ENCODE measurements around the gene ASIC3. TPM values are rescaled to one million over a fixed set of nuclear protein-coding genes. Genes with fewer than 3 reads are reported as not detected.

Gene ASIC3
- total and polyA plus RNA-seq, 4 donors: 0.37 to 3.9 (median 2.4) TPM

DNA sequence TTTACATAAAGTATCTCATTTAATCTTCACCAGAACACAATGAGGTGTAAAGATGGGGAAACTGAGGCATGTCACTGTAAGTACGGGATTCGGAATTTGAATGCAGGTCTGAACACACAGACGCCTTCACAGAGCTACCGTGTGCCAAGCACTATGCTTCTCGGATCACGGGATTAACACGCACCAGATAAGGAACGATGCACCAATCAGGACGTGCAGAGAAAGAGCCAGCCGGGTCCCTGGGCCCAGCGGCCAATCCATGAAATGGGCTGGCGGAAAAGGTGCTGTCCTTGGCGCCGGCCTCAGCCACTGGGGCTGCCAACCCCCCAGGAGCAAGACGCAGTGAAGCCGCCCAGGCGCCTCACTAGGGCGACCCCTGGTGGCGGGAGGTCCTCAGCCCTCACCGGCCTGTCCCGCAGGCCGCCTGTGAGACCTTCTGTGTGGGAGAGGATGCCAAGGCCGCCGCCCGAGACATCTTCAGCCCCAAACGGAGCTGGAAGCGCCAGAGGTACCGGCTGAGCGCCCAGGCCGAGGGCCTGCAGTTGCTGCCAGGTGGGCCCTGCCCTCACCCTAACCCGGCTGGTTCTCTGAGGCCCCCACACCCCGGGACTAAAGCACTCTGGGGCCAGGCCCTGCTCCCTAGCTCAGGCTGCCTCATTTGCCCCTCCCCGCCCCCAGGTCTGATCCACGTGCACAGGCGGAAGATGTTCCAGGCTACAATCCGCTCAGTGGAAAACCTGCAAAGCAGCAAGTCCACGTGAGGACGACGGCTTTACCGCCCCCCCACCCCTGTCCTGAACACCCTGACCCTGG, 39.6 kb upstream of the ASIC3 start:
- TF ChIP-seq, protein P1, sequence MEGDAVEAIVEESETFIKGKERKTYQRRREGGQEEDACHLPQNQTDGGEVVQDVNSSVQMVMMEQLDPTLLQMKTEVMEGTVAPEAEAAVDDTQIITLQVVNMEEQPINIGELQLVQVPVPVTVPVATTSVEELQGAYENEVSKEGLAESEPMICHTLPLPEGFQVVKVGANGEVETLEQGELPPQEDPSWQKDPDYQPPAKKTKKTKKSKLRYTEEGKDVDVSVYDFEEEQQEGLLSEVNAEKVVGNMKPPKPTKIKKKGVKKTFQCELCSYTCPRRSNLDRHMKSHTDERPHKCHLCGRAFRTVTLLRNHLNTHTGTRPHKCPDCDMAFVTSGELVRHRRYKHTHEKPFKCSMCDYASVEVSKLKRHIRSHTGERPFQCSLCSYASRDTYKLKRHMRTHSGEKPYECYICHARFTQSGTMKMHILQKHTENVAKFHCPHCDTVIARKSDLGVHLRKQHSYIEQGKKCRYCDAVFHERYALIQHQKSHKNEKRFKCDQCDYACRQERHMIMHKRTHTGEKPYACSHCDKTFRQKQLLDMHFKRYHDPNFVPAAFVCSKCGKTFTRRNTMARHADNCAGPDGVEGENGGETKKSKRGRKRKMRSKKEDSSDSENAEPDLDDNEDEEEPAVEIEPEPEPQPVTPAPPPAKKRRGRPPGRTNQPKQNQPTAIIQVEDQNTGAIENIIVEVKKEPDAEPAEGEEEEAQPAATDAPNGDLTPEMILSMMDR (IDR thresholded peaks at IDR 0.05; ENCODE audit: control extremely low read depth, extremely low read depth): no peak
- DNase-seq (peak in 2 of 3 donors; percentile 63 to 66), ATAC-seq (ENCODE audit: insufficient read depth, low FRiP score) (peak; percentile 27)
- Histone ChIP-seq H3K4me1 (ENCODE audit: control insufficient read depth in 5 of 5, insufficient read depth in 5 of 5, low read length in 5 of 5) (peaks cover 0 to 36% (median 27%) of the 10 kb centered on the region in 5 donors), H3K27me3 (ENCODE audit: control insufficient read depth in 3 of 3, insufficient read depth in 3 of 3, low read length in 2 of 3) (no peaks in the 10 kb centered on the region), H3K36me3 (ENCODE audit: control insufficient read depth in 4 of 4, insufficient read depth in 4 of 4, low read length in 4 of 4) (peaks cover 0 to 7% (median 0%) of the 10 kb centered on the region in 4 donors), H3K4me3 (no peak overlapping the region), H3K9ac (ENCODE audit: insufficient read depth in 1 of 2, low read length in 2 of 2) (peak overlapping the region in 1 of 2 donors; percentile 36), H3K27ac (ENCODE audit: low read depth in 1 of 2, low read length in 1 of 2) (no peak overlapping the region), H3K9me3 (ENCODE audit: control insufficient read depth in 4 of 4, insufficient read depth in 3 of 4, low read length in 3 of 4) (no peaks in the 10 kb centered on the region)
- 57 to 60% methylated on average over 39 to 40 of the region's 40 CpGs for WGBS, 2 donors

DNA sequence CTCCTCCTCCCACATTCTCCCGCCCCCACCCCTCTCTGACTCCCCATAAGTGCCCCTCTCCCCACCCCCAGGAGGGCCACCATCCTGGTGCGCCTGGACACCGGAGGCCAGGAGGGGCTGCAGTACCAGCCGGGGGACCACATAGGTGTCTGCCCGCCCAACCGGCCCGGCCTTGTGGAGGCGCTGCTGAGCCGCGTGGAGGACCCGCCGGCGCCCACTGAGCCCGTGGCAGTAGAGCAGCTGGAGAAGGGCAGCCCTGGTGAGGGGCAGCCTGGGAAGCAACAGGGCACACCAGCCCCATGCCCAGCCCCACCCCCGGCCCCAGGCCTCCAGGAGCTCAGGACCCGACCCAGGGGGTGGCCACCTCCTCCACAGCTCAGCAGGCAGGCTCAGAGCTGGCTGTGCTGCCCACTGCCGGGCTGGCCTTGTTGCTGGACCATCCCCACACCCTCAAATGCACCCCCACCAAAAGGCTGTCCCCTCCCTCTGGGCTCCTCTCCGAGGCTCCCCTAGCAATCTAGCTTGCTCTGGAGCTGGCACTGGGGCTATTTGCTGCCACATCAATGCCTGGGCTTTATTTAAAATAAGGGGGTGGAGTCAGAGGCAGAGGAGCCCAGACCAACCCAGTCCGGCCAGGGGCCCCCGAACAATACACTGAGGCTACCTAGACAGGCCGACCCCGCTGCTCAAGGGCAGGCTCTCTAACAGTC, 38.8 kb upstream of the ASIC3 start:
- peaks cover 0 to 36% (median 27%) of the 10 kb centered on the region in 5 donors for H3K4me1 ChIP-seq (ENCODE audit: control insufficient read depth in 5 of 5, insufficient read depth in 5 of 5, low read length in 5 of 5)
- 71 to 79% methylated on average over 20 to 22 of the region's 22 CpGs for WGBS, 2 donors
- DNase-seq: peak in 1 of 3 donors; percentile 57

DNA sequence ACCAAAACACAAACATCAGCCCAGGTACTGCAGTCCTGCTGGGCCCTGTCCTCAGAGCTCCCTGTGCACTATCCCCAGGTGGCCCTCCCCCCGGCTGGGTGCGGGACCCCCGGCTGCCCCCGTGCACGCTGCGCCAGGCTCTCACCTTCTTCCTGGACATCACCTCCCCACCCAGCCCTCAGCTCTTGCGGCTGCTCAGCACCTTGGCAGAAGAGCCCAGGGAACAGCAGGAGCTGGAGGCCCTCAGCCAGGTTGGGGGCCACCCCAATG, 38.4 kb upstream of the ASIC3 start:
- no peak overlapping the region for H3K4me3 ChIP-seq
- H3K4me1 ChIP-seq (ENCODE audit: control insufficient read depth in 5 of 5, insufficient read depth in 5 of 5, low read length in 5 of 5): peaks cover 0 to 36% (median 27%) of the 10 kb centered on the region in 5 donors
- H3K36me3 ChIP-seq (ENCODE audit: control insufficient read depth in 4 of 4, insufficient read depth in 4 of 4, low read length in 4 of 4): peaks cover 0 to 7% (median 0%) of the 10 kb centered on the region in 4 donors
- H3K27ac ChIP-seq (ENCODE audit: low read depth in 1 of 2, low read length in 1 of 2): no peak overlapping the region
- no peak for ATAC-seq (ENCODE audit: insufficient read depth, low FRiP score)
- 43 to 63% methylated on average over 7 of the region's 7 CpGs for WGBS, 2 donors
- no peaks in the 10 kb centered on the region for H3K27me3 ChIP-seq (ENCODE audit: control insufficient read depth in 3 of 3, insufficient read depth in 3 of 3, low read length in 2 of 3)
- no peak overlapping the region for H3K9ac ChIP-seq (ENCODE audit: insufficient read depth in 1 of 2, low read length in 2 of 2)
- DNase-seq: no peak
- no peaks in the 10 kb centered on the region for H3K9me3 ChIP-seq (ENCODE audit: control insufficient read depth in 4 of 4, insufficient read depth in 3 of 4, low read length in 3 of 4)
- TF ChIP-seq, protein P1 (IDR thresholded peaks at IDR 0.05; ENCODE audit: control extremely low read depth, extremely low read depth): no peak

More for the DNA sequence above, 38.8 kb upstream of the ASIC3 start:
- no peak overlapping the region for H3K9ac ChIP-seq (ENCODE audit: insufficient read depth in 1 of 2, low read length in 2 of 2)
- no peak for ATAC-seq (ENCODE audit: insufficient read depth, low FRiP score)
- no peak overlapping the region for H3K4me3 ChIP-seq
- peaks cover 0 to 7% (median 0%) of the 10 kb centered on the region in 4 donors for H3K36me3 ChIP-seq (ENCODE audit: control insufficient read depth in 4 of 4, insufficient read depth in 4 of 4, low read length in 4 of 4)
- no peaks in the 10 kb centered on the region for H3K9me3 ChIP-seq (ENCODE audit: control insufficient read depth in 4 of 4, insufficient read depth in 3 of 4, low read length in 3 of 4)
- H3K27me3 ChIP-seq (ENCODE audit: control insufficient read depth in 3 of 3, insufficient read depth in 3 of 3, low read length in 2 of 3): no peaks in the 10 kb centered on the region
- TF ChIP-seq, protein P1 (IDR thresholded peaks at IDR 0.05; ENCODE audit: control extremely low read depth, extremely low read depth): no peak
- no peak overlapping the region for H3K27ac ChIP-seq (ENCODE audit: low read depth in 1 of 2, low read length in 1 of 2)

All from lung (tissue), 12 donors.